Activated CD4-positive, alpha-beta T cell treated with anti-CD3 and anti-CD28 coated beads, Interleukin-2, amount 50 U/mL, for 4 hours (primary cell): ENCODE results near the gene CNOT10.

Experiments
- DNase-seq, 2 experiments: peaks; one replicate each; pipeline ENCODE4 v3.0.0-alpha.2; 2020

The CNOT10 gene

DNA sequence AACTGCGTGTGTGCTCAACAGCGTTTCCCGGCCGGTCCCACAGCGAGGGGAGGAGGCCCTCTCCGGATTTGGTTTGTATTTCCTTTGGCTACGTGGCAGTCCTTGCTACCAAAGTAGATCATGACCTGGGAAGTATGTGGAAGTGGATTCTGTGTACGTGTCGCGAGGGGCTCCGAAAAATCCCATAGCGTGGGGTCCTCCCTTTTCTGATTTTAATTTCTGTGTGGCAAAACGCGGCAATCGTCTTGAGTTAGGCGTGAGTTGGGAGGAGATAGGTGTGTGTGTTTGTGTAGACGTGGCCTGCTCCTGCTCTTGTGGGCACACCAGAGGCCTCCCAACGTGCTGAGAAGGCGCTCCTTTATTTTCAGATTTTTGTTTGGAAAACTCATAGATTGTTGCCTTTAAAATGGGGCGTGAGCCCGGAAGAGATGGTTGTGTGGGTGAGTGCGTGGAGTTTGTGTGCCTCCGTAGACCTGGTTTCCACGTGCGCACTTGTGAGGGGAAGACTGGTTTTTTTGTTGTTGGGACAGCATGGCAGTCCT lies 134.1 kb downstream of the CNOT10 start:
- DNase-seq = no peak

DNA sequence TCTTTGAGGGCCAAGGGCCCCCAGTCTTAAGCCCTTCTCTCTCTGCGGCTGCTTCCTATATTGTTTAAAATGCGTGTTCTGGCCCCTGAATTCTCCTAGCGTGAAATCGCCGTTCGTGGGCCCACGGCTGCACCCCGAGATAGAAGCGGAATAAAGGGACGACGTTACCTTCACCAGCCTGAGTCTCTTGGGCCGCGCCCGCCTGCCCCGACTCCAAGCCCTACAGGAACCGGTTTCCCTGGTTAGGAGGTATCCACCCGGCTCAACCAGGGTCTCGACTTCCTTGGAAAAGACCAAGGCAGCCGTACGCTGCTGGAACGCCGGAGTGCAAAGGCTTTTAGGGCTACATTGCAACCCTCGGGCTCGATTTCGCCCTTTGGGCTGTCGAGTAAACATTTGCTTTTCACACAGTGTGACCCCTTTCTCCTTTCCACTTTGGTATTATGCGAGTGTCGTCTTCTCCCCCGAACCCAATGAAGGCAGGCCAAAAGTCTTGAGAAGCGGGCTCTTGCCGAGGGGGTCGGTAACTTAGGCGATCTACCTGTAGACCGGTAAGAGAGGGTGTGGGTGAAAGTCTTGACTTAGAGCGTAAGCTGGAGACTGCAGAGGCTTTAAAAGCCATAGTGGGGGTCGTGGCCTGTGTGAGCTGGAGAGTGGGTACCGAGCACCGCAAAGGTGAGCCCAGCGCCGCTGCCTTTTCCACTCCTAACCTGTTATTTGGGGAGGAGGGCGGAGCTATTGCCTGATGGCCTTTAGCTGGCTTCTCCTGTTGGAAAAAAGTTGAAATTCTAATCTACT lies 134.8 kb downstream of the CNOT10 start:
- no peak for DNase-seq

DNA sequence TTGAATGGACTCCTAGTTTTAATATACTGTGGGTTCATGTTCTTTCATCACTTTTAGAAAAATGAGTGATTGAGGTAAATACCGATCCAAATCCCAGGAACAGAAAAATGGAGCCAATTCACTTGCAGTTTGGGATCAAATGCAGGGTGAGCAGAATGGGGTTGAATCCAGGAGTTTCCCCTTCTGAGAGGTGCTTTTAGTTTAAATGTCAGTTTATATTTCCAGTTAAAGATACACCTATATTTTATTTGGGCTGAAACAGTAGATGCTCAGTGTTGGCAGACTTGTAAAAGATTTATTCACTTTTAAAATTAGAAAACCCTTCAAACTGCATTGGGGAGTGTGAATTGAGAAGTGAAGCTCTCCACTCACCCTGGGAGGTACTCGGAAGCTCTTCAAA lies 135.4 kb downstream of the CNOT10 start:
- no peak for DNase-seq

DNA sequence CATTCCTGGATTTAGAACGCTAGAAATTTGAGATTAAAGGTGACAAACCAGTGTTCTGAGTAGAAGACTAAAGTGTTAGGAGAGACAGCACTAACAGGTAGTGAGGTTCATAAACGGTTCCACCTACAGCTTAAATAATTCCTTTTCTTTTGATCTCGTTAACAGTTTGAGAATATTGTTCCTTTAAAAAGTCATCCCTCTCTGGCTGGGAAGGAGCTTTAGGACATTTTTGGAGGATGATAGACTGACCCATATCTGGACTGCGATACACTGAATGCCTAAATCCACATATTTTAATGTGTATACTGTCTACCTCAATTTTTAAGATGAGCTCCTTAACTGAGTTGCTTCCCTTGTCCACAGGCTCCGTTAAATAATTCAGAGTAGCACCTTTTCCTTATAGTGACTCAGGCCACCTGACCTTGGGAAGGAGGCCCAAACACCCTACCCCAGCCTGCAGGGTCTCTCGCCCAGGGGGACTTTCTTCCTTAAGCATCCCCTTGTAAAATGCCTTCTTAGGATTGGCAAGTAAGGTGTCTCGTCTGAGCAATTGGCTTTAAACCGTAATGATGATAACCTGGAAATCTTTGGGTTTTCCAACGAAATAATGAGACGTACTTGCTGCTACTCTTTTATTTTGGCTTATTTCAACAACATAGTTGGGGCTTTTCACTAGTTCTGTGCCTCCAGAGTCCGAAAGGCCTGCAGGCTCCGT lies 136.1 kb downstream of the CNOT10 start:
- DNase-seq = no peak

DNA sequence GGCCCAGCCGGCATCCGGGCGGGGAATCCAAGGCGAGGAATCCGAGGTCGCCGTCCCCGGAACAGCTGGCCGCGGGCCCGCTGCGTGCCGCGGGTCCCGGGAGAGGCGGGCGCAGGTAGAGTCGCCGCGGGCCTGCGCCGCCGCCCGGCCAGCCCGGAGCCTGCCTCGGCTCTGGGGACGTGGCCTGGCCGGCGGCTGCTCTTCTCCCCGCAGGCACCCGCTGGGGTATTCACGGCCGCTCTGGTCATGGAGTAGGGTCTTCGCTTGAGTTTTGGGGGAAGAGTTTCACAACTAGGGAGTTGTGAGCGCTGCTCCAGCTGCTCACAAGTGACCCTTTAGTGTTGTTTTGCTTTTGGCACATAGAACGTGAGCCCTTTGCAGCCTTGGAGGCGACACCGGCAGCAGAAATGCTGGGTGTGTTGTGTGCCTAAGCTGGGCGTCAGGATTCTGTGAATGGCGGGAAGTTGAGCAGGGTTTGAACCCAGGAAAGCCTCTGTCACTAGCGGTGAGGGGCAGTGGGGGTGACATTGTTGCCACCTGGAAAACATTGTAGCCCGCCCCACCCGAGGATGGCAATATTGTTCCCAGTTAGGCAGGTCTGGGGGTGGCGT lies 136.8 kb downstream of the CNOT10 start:
- no peak for DNase-seq

DNA sequence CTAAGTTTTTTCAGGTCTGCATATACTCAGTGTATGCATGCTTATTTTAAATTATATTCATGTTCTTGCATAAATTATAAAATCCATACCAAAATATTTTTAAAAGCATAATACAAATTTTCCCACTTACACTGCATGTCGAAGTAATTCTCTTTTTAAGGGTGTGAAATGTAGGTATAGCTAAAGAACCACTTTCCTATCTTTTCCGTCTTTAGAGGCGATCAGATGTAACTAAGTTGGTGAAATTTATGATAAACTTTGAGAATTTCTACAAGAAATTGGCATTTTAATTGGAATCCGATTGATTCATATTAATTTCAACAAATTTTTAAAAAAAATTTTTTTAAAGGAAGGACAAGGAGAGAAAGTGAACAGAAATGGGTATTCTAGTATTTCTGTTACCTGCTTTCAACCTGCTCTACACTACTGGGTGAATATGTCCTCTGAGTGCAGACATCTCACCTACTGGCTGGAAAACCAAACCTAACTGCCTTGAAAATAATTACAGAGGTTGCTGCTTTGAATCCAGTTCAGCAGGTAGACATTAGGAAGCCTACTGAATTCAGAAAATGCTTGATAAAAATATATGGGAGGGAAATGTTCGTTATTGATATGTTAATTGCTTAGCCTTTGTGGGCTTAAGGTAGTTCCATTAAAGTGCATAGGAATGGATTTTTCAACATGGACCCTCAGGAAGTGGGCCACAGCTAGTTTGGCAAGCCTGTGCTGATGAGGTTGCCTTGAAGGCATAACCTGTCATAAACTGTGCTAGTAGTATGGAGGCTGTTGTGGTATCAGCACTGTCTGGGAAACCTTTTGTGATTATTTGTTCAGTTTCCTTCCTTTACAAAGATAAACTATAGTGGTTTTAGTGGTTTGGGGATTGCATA lies 137.9 kb downstream of the CNOT10 start:
- no peak for DNase-seq
